GM18868 (cell line): ENCODE measurements around the gene PGRMC2.

Source experiments
- ATAC-seq: cut with Tn5 transposase; IDR thresholded peaks from one replicate; pipeline ENCODE4 v1.9.1; 2021; ENCODE audit warnings: mild to moderate bottlenecking, moderate library complexity; ENCODE audit not compliant: unreplicated experiment

PGRMC2 gene

DNA sequence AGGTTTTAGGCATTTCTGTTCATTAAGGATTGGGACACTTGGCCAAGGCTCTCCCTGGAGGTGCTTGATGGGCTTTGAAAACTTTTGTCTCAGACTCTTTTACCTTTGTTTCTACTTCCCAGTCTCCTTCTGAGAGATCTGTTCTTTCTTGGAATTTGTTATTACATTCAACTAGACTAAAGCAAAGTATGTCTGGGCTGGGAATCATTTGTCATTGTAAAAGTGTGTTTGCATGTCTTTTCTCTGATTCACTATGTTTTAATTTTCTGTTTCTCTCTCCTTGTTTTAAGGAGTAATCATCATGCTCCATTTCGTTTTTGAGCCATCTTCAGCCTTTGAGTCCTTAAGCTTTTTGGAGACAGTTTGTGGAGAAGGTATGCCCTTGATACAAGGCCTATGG lies 12.2 kb upstream of the PGRMC2 start:
- no peak for ATAC-seq

DNA sequence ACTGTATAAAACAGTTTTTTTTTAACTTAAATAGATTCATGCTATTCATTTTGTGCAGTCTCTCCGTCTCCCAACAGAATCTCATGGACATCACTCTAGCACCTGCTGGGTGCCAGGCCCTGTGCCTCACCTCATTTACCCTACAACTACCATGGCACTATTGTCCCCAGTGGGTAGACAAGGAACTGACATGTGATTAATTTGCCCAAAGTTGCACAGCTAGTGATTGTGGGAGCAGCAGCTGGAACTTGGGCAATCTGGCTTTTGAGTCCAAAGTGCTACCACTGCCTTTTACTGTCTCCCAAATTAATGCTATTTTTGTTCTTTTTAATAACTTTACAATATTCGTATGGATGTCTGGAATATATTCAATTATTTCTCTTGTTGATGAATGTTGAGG lies 11.2 kb upstream of the PGRMC2 start:
- ATAC-seq = peak; percentile 71

DNA sequence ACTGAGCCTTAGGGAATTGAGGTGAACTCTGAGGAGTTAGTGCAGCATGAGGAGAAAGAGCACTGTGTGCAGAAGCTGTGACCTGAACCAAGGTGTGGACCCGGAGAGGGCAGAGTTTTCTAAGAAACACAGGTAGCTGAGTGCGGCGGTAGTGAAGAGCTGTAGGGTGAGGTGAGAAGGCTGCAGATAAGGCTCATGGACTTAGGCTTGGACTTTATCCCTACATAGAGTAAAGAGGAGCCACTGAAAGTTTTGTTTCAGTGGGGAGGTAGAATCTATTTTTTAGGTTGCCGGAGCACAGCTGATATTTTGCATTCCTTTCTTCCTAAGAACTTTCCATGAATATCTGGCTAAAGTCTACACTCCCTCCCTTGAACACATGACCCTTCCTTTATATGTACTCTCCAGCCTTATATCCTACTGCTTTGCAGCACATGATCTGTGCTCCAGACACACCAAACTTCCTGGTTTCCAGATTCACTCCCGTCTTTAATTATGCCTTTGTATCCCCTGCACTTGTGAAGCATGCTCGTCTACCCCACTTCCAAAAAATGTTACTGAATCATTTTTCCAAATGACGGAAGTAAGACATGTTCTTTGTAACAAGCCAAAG lies 10.6 kb upstream of the PGRMC2 start:
- no peak for ATAC-seq

DNA sequence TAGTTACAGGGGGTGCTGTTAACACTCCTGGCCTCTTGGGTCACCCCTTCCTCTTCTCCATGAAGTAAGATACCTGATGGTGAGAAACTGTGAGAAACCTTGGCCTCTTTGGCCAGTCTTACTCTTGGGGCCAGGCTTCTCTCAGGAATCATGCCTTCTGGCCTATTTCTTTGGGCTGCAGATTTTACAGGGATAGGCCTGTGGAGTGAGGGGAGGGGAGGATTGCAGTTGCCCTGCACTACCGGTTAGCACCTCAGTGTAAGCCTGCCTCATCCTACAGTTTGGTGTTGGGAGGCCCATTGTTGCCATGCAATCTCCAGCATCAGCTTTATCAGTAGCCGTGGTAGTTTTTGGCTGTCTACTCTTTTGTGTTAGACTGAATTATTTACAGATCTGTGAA lies 7.6 kb upstream of the PGRMC2 start:
- no peak for ATAC-seq

DNA sequence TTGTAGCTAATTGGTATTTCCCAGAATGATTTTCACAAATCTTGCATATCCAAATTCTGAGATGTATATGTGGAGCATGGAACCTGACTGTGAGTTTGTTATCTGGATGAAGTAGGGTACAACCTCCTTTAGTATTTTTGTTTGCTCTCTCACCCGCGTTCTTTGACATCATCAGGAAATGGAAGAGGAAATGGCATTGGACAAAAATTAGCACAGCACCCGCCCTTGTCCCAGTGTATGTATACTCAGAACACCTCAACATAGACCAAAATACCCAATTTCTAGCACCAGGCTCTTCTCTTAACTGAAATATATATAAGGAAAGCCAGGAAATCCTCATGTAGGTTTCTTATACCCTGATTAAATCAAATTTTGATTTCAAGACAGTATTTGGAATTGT lies 6.9 kb upstream of the PGRMC2 start:
- no peak for ATAC-seq

DNA sequence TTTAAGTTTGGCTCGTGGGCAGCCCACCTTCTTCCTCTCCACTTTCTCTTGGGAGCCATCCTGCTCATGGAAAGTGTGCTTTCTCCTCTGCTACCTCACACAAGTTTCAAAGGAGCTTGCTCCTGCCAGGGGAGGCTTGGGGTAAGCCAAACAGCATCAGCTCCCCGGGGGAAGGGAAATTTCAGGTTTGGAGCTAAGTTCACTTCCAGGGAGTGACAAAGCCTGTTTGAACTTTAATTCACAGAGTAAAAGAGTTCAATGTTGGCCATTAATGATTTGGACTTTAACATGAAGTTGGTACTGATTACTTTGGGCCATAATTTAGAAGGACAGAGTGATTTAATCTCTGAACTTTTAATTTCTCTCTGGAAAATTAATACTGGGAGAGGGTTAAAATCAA lies 4.7 kb upstream of the PGRMC2 start:
- no peak for ATAC-seq

DNA sequence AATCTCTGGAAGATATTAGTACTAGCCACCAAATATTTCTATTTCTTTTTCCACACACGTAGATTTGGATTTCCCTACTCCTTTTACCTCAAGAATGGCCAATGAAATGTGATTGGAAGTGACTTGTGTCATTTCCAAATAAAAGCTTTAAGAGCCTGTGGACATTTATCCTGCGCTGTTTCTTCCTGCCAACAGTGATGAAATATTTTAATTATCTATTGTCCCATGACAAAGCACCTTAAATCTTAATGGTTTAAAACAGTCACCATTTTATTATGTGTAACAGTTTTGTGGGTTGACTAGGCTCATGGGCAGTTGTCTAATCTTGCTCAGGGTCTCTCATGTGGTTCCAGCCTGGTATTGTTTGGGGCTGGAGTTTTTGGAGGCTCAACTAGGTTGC lies 3.5 kb upstream of the PGRMC2 start:
- ATAC-seq = no peak

DNA sequence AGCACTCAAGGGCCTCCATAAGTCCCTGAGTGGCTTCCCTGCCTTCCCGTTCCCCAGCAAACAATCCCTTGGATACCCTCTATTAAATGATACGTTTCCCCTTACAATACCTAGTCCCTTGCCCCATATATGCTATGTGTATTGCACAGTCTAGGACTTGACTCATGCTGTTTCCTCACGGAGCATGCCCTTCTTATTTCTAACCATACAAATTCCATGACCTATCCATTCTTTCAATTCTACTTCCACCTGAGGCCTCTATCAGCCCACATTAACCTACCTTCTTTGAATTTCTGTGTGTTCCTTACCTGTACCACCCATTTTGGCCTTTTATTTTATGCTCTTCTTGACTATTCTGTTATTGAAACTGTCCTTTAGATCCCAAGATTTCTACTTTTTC lies 2.9 kb upstream of the PGRMC2 start:
- no peak for ATAC-seq

DNA sequence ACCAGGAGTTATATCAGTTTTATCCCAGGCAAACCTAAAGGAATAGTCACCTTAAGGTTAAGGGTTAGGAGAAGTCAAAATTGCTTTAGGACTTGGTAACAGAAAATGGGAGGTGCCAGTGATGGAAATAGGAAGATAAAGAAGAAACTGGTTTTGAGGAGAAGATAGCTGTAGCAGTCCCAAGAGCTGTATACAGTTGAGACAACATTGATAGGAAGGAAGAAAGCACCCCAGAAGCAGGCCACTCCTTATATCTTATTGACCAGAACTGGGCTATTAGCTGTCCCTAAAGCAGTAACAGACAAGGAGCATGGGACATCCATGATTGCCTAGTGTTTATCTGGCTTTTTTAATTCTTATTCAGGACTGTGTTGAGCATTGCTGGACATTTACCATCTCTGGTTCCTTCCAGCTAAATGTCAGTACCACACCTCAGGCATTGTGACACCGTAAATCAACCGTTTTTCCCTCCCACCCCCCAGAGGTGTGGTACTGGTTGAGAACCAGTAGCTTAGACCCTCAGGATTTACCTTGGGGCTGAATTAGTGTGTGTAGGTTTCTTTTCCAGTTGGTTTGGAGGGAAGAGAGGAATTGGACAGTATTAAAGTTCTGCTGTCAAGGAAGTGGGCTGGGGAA lies 2.0 kb upstream of the PGRMC2 start:
- no peak for ATAC-seq

DNA sequence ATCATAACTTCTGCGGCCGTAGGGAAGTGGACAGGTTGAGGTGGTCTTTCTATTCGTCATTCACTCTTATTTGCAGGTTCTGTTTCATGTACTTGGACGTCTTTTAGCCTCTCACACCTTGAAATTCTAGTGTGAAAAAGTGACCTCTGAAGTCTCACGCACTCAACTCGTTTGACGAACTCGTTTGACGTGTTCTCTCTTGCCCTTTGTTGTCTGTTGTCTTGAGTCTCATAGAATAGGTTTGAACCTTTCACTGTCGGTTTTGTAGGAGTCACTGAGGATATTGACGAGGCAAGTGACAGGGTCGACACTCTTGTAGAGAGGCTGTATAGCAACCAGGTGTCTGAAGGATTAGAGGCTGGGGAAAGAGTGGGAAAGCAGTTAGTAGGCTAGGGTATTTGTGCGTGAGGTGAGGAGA lies 1.1 kb upstream of the PGRMC2 start:
- no peak for ATAC-seq

DNA sequence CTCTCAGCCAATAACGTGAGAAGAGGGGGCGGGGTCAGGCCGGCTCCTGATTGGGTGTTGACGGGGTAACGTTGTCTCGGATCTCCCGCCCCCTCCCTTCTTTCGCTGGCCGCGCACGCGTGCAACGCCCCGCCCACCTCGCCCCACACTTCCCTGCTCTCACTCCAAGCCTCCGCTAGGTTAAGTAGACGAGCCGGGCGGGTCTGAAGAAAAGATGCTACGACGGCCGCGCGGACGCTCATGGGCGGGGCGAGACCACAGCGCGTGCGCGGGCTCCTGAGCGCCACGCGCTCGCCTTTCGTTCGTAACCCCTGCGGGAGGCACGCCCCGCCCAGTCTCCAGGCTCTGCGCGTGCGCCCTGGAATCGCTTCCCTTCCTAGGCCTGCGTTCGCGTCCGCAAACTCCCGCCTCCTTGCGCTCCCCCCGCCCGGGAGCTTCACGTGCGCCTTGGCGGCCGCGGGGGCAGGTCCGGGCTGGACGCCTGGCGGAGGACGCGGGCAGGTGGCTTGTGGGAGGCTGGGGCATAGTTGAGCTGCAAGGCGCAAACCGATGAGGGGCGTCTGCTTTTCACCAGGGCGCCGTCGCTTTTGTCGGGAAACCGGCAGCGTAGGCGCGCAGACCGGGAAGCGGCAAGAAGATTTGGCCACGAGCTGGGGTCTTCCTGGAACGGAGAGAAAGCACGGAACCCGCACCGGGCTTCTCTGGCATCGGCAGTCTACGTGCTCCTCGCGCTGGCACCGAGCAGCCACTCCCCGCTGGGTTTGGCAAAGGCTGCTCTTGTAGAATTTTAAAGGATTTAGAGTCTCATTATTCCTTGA lies 467 bp upstream of the PGRMC2 start:
- ATAC-seq = peak; percentile 79

DNA sequence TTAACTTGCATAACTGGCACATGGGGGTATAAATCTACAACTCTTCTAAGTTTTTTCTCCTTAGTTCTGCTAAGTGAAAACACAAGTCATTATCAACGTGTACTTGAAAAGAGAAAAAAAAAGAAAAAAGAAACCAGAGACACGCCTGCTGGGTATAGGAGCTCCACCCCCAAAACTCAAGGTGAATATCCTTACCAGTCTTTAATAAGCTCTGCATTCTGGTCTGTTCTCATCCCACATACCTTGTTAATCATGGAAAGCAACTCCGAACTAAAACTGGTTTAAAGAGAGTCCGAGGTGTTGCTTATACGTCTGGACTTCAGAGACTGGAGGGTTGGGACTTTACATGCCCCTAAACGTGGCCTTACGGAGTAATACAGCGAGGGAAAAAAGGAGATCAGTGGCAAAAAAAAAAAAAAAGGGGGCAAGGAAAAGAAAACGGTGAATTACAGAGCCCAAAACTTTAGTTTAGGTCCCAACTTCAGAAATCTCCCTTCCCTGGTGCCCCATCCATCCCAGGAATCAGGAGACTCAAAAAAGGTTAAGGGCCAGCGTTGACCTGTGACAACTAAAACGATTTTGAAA lies 1.0 kb downstream of the PGRMC2 start:
- peak; percentile 11 for ATAC-seq

DNA sequence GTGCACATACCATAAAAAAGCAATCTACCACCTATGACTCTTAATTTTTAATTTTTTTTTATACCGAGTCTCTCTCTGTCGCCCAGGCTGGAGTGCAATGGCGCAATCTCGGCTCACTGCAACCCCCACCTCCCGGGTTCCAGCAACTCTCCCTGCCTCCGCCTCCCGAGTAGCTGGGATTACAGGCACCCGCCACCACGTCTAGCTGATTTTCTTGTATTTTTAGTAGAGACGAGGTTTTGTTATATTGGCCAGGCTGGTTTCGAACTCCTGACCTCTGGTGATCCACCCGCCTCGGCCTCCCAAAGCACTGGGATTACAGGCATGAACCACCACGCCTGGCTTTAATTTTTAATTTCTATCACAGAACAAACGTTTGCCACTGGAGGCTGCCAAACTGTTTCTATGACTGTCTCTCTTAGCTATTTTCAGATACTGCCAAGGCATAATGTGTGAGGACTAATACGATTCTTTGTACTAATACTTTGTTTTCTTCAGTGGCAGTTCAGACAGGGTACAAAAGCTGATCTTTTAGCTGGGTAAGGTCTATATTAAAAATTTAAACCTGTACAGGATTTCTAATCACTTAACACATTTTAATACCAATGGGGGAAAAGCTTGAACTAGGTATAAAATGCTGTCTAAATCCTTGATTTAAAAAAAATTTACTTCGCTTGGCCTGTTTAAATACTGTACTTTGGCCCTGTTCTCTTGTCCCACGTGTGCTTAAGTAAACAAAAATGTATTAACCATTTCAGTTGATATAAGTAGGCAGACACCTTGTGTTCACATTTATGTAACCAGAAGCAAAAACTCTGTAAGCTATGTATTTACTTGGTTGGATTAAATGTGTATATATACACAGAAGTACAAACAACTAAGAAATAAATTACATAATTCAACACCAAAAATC lies 2.3 kb downstream of the PGRMC2 start:
- ATAC-seq = no peak

DNA sequence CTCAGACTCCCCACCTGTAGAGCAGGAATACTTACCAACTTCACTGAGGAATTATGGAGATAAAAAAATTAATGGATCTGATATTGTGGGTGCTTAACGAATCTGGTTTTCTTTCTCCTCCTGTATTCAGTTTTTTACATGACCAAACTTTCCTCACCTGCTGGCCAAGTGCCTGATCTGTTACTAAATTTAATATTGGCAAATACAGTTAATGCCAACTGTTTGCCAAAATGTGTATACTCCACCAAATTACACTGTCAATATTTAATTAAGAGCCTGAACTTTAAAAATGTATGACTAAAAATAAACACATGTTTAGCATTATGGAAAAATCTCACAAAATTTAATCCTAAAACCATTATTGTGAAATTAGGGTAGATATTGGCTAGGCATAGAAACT lies 3.3 kb downstream of the PGRMC2 start:
- no peak for ATAC-seq

DNA sequence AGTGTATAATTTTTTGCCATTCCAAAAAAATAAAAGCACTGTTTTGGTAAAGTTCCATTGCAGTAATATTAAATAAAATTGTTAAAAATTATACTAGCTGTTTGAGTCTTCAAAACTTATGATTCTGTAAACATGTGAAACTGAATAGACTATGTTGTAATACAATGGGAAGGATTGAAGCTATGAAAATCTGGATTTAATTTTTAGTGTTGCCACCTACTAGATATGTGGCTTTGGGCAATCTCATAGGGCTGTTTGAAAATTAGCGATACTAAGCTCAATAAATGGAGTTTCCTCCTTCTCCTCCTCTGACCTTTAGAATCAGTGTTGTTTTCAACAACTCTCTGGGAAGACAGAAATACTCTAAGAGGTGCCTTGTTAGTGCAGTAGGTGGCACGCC lies 4.5 kb downstream of the PGRMC2 start:
- no peak for ATAC-seq

DNA sequence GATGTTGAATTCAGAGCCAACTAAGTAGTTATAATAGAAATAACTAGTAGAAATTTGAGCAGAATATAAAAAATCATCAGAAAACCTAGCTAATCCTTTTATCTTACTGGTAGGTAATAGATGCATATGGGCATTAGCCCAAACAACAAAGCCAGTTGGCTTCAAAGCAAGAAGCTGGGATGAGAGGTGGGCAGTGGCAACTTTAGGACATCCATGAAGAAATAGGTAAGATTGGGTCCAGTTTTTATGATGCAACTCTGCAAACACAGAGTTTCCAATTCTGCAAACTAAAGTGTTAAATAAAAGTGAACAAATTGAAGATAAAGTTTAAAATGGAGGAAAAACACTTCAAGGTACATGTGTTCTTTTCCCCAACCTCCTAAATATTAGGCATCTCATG lies 5.1 kb downstream of the PGRMC2 start:
- no peak for ATAC-seq

DNA sequence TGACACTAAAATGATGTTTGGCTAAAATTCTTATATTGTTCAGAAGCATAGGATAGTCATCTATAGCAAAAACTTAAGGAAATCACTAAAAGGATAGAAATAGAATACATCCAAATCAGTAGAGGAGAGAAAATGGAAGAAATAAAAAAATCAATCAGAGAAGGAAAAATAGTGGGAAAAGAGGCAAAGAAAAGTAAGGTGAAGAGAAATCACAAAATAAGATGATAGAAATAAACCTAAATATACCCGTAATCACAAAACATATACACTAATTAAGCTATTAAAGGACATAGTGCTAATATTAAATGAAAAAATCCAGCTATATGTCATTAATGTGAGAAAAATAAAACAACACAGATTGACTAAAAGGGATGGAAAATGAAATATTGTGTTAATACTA lies 6.3 kb downstream of the PGRMC2 start:
- no peak for ATAC-seq

DNA sequence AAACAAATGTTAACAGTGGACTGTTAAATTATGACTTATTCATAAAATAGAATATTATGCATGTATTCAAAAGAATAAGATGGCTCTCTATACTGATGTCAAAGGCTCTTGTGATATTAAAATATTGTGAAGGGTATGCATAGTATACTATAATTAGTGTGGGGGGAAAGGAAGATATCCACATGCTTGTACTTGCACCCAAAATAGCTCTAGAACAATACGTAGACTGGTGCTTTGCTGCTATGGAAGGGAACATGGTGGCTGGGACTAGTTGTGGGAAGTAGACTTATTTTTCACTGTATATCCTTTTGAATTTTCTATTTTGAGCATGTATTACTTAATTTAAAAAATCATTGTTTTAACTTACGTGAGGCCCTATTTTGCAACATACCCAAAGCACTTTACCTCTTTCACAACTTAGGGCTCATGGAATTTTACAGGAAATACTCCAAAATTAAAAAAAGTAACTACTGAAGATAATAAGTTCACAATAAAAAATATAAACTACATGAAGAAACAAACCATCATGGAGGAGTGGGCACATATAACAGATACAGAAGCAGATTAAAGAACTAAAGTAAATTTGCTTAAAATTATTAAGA lies 7.9 kb downstream of the PGRMC2 start:
- ATAC-seq = no peak

DNA sequence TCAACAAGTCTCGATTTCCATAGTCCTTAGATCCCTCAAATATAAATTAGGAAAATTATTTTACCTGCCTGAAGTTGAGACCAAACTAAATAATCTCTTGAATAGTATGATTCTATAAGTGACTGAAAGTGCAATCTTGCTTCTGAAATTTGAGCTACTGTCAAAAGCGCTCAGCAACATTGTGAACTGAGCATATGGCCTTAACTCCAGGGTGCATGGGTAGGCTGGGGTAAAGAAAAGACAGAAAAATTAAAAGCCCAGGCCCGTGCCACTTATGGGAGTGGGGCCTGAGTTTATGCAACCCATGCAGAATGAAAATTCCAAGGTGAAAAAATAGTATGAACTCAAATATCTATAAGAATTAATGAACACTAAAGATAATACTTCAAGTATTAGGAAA lies 9.8 kb downstream of the PGRMC2 start:
- no peak for ATAC-seq

DNA sequence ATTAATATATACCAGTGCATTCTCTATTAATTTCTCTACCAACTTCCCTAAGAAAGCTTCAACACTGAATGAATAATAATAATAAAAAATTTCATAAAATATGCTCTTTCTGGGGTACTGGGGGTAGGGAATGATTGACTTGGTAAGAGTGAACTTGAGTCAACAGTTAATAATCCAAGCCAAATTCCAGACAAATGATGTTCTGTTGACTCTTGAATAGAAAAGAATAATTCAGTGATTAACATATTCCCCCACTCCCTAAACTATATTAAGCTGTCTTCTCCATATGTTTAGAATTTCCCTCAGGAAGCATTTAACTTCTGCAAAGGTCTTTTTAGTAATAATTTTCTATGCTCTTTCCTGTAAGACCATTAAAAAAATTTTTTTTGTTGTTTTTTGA lies 12.3 kb downstream of the PGRMC2 start:
- ATAC-seq = no peak
